Measurements from ENCODE around the gene JPT2. TPM values are rescaled to one million over a fixed set of nuclear protein-coding genes. Genes with fewer than 3 reads are reported as not detected.
A peak's percentile ranks its signal among the peaks of the same experiment; 100 is the strongest.

Gene JPT2
- polyA plus RNA-seq, 3 donors: 5.4 to 7.5 (median 5.8) TPM

DNA sequence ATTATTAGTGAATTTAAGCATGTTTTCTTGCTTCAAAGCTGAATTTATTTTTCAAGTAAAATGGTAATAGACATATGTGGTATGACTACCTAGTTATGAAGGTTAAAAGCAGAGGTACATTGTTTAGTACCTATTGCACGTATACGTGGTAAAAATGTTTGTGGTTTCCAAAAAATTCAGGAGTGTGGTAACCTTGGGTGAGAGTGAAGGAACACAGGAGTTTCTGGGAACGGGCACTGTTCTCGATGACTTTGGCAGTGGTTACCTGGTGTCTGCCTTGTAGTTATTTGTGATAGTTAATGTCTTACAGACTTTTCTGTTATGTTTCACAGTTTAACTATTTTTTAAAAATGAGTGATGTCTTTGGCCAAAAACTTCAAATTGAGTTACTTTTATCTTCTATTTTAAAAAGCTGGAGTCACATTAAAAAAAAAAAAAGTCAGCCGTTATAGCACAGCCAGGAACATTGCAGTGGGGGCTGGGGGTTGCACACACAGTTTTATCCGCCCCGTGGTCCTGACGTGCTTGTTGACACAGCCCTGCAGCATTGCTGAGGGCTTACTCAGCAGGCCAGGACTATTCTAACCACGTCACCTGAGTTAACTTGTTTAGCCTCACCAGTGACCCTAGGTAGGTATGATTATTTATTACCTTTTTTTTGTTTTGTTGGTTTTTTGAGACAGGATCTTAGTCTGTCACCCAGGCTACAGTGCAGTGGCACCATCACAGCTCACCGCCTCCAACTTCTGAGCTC lies 10.9 kb downstream of the JPT2 start:
- 98% methylated on average over 6 of the region's 10 CpGs for WGBS (ENCODE audit: insufficient coverage)
- peak overlapping the region in 1 of 7 donors; percentile 61 for H3K27ac Mint-ChIP-seq
- Histone ChIP-seq H3K79me2 (ENCODE audit: insufficient read depth, low read length) (peaks cover 52% of the 10 kb centered on the region), H3K4me1 (ENCODE audit: control insufficient read depth in 1 of 2, insufficient read depth in 2 of 2, low read length in 2 of 2) (no peaks in the 10 kb centered on the region), H3K9me3 (replicated peaks in 1 of 2; ENCODE audit: control insufficient read depth in 1 of 2, insufficient read depth in 1 of 2, low read length in 2 of 2) (no peaks in the 10 kb centered on the region), H3K27me3 (ENCODE audit: control insufficient read depth in 2 of 2, insufficient read depth in 2 of 2, low read length in 2 of 2) (no peaks in the 10 kb centered on the region), H2AFZ (ENCODE audit: insufficient read depth, low read depth, low read length, poor library complexity, severe bottlenecking) (no peak overlapping the region), H3K9ac (ENCODE audit: insufficient read depth, low read length, poor library complexity, severe bottlenecking) (no peak overlapping the region), H4K20me1 (ENCODE audit: insufficient read depth, low read length) (no peaks in the 10 kb centered on the region), H3K4me3 (replicated peaks in 1 of 3; ENCODE audit: low read depth in 2 of 3, low read length in 3 of 3) (no peak overlapping the region), H3K27ac (ENCODE audit: low read depth in 1 of 2, low read length in 2 of 2) (no peak overlapping the region), H3K4me2 (replicated peaks; ENCODE audit: extremely low read depth, low read length, poor library complexity, severe bottlenecking) (no peak overlapping the region), H3K36me3 (replicated peaks in 1 of 2; ENCODE audit: control insufficient read depth in 1 of 2, insufficient read depth in 2 of 2, low read length in 2 of 2) (peaks cover 56 to 92% of the 10 kb centered on the region in 2 donors)
- H3K4me1 Mint-ChIP-seq: no peaks in the 10 kb centered on the region
- TF ChIP-seq CTCF (IDR thresholded peaks at IDR 0.05): no peak
- DNase-seq: no peak
- no peaks in the 10 kb centered on the region for H3K27me3 Mint-ChIP-seq (ENCODE audit: low read depth in 3 of 3)
- no peaks in the 10 kb centered on the region for H3K9me3 Mint-ChIP-seq
- H3K36me3 Mint-ChIP-seq: peaks cover 62 to 84% of the 10 kb centered on the region in 2 donors
- intact Hi-C loops (cut with micrococcal nuclease): no loop called here
- H3K4me3 Mint-ChIP-seq: no peak overlapping the region

DNA sequence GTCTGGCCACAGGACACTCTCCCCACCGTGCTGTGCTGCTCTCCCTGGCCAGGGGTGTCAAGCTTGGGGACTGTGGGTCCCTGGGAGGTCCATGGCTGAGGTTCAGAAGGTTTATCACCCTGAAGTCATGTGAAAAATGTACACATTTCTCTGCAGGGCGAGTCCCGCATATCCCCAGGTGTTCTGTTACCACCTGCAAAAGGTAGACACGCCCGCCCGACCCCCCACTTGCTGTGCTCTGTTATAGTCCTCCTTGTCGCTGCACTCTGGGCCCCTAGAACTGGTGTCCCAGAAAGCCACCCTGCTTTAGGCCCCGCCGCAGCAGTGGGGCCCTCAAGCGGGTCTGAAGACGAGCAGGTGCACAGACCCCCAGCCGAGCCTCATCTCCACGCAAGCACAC lies 11.8 kb downstream of the JPT2 start:
- H2AFZ ChIP-seq (ENCODE audit: insufficient read depth, low read depth, low read length, poor library complexity, severe bottlenecking): no peak overlapping the region
- H3K27me3 Mint-ChIP-seq (ENCODE audit: low read depth in 3 of 3): no peaks in the 10 kb centered on the region
- H3K9me3 ChIP-seq (replicated peaks in 1 of 2; ENCODE audit: control insufficient read depth in 1 of 2, insufficient read depth in 1 of 2, low read length in 2 of 2): no peaks in the 10 kb centered on the region
- WGBS (ENCODE audit: insufficient coverage): over 99% methylated on average over 13 of the region's 13 CpGs
- DNase-seq: no peak
- H3K36me3 Mint-ChIP-seq: peaks cover 69 to 85% of the 10 kb centered on the region in 2 donors
- no peak overlapping the region for H3K4me2 ChIP-seq (replicated peaks; ENCODE audit: extremely low read depth, low read length, poor library complexity, severe bottlenecking)
- H3K79me2 ChIP-seq (ENCODE audit: insufficient read depth, low read length): peaks cover 47% of the 10 kb centered on the region
- no peak for TF ChIP-seq CTCF (IDR thresholded peaks at IDR 0.05)
- H3K27me3 ChIP-seq (ENCODE audit: control insufficient read depth in 2 of 2, insufficient read depth in 2 of 2, low read length in 2 of 2): no peaks in the 10 kb centered on the region
- no peaks in the 10 kb centered on the region for H4K20me1 ChIP-seq (ENCODE audit: insufficient read depth, low read length)
- no peaks in the 10 kb centered on the region for H3K4me1 Mint-ChIP-seq
- intact Hi-C loops (cut with micrococcal nuclease): no loop called here
- no peak overlapping the region for H3K4me3 ChIP-seq (replicated peaks in 1 of 3; ENCODE audit: low read depth in 2 of 3, low read length in 3 of 3)
- H3K4me1 ChIP-seq (ENCODE audit: control insufficient read depth in 1 of 2, insufficient read depth in 2 of 2, low read length in 2 of 2): no peaks in the 10 kb centered on the region
- H3K27ac ChIP-seq (ENCODE audit: low read depth in 1 of 2, low read length in 2 of 2): no peak overlapping the region
- no peak overlapping the region for H3K27ac Mint-ChIP-seq
- H3K36me3 ChIP-seq (replicated peaks in 1 of 2; ENCODE audit: control insufficient read depth in 1 of 2, insufficient read depth in 2 of 2, low read length in 2 of 2): peaks cover 54 to 92% of the 10 kb centered on the region in 2 donors
- H3K9me3 Mint-ChIP-seq: no peaks in the 10 kb centered on the region
- no peak overlapping the region for H3K4me3 Mint-ChIP-seq
- no peak overlapping the region for H3K9ac ChIP-seq (ENCODE audit: insufficient read depth, low read length, poor library complexity, severe bottlenecking)
